KMS-11 (cell line): ENCODE results near the gene DHRS7.

ENCODE experiments used
- H2AFZ ChIP-seq: fragments of 200-600 bp; sonication (generic); 2 replicates; pipeline ENCODE4 v1.6.1; 2016; ENCODE audit warnings: antibody characterized with exemption, mixed run types, low read depth
- H3K27ac ChIP-seq: fragments of 200-600 bp; sonication (generic); 2 replicates; pipeline ENCODE4 v1.6.1; 2016; ENCODE audit warnings: mild to moderate bottlenecking, mixed run types
- H3K27me3 ChIP-seq: fragments of 200-600 bp; sonication (generic); 2 replicates; pipeline ENCODE4 v1.6.1; 2017; ENCODE audit warnings: mild to moderate bottlenecking, low read depth, mixed run types, moderate library complexity; ENCODE audit not compliant: insufficient read depth
- H3K36me3 ChIP-seq: fragments of 200-600 bp; sonication (generic); 2 replicates; pipeline ENCODE4 v1.6.1; 2017; ENCODE audit warnings: mild to moderate bottlenecking, mixed run types; ENCODE audit not compliant: insufficient read depth
- H3K4me1 ChIP-seq: fragments of 200-600 bp; sonication (generic); 2 replicates; pipeline ENCODE4 v1.6.1; 2016; ENCODE audit warnings: mild to moderate bottlenecking, low read depth, mixed run types; ENCODE audit not compliant: poor library complexity, severe bottlenecking
- H3K4me2 ChIP-seq: fragments of 200-600 bp; sonication (generic); 2 replicates; pipeline ENCODE4 v1.7.0; 2016; ENCODE audit warnings: mild to moderate bottlenecking, mixed run types
- H3K4me3 ChIP-seq: fragments of 200-600 bp; sonication (generic); IDR thresholded peaks from 2 replicates; pipeline ENCODE4 v1.6.1; 2017; ENCODE audit warnings: low read depth, low read length, mixed read lengths; ENCODE audit not compliant: insufficient read depth
- H3K79me2 ChIP-seq: fragments of 200-600 bp; sonication (generic); 2 replicates; pipeline ENCODE4 v1.6.1; 2016; ENCODE audit warnings: low read depth, mixed run types; ENCODE audit not compliant: insufficient read depth
- H3K9ac ChIP-seq: fragments of 200-600 bp; sonication (generic); 2 replicates; pipeline ENCODE4 v1.6.1; 2016; ENCODE audit warnings: mild to moderate bottlenecking, mixed run types
- H4K20me1 ChIP-seq: fragments of 200-600 bp; sonication (generic); 2 replicates; pipeline ENCODE4 v1.6.1; 2016; ENCODE audit warnings: mild to moderate bottlenecking, mixed run types; ENCODE audit not compliant: insufficient read depth
- TF ChIP-seq, protein P1 (sequence below): fragments of 200-600 bp; sonication (generic); conservative IDR thresholded peaks from 2 replicates; pipeline ENCODE4 v1.6.1; 2017; ENCODE audit warnings: low read depth, mild to moderate bottlenecking, antibody characterized with exemption, low read length, moderate library complexity, mixed read lengths

The DHRS7 gene

DNA sequence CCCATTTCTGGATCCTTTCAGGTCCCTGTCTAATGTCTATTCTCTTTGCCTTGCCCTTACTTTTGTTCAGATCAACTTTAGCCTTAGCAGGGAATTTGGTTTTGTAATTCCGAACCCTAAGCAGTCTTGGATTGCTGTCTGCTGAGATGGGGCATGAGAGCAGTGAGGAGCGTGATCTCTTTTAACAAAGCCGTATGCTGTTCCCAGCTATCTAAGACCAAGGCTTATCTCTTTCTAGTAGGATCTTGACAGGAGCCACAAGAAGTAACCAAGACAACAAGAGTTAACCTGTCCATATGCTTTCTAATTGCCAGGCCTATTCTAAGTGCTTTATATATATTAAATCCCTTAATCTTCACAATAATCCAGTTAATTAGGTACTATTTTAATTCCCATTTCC is 4.5 kb upstream of the DHRS7 start:
- TF ChIP-seq, protein P1, sequence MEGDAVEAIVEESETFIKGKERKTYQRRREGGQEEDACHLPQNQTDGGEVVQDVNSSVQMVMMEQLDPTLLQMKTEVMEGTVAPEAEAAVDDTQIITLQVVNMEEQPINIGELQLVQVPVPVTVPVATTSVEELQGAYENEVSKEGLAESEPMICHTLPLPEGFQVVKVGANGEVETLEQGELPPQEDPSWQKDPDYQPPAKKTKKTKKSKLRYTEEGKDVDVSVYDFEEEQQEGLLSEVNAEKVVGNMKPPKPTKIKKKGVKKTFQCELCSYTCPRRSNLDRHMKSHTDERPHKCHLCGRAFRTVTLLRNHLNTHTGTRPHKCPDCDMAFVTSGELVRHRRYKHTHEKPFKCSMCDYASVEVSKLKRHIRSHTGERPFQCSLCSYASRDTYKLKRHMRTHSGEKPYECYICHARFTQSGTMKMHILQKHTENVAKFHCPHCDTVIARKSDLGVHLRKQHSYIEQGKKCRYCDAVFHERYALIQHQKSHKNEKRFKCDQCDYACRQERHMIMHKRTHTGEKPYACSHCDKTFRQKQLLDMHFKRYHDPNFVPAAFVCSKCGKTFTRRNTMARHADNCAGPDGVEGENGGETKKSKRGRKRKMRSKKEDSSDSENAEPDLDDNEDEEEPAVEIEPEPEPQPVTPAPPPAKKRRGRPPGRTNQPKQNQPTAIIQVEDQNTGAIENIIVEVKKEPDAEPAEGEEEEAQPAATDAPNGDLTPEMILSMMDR: no peak
- Histone ChIP-seq H2AFZ (no peak overlapping the region), H3K9ac (no peak overlapping the region), H3K4me3 (no peak overlapping the region), H3K27ac (no peak overlapping the region), H3K36me3 (no peaks in the 10 kb centered on the region), H3K27me3 (no peaks in the 10 kb centered on the region), H4K20me1 (no peaks in the 10 kb centered on the region), H3K4me1 (peaks cover 12% of the 10 kb centered on the region), H3K79me2 (no peaks in the 10 kb centered on the region), H3K4me2 (no peak overlapping the region)

DNA sequence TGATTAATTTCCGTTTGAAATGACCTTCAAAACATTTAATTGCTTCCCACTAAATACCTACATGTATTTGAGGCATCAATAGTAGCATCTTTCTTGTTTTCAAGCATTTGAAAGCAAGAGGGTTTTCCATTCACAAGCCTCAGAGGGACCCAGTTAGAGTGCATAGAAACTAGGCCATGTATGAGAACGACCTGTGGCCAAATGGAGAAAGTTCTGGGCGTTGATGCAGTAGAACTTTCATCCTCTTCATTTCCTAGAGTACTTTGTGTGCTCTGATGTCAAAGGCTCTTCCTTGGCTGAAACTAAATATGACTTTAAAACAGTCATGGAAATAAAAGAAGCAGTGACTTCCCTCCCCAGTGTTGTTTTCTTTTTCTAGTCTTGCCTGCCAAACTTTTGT is 944 bp upstream of the DHRS7 start:
- H2AFZ ChIP-seq: peak overlapping the region; percentile 87; the same call in 1 of the 2 replicates
- no peak overlapping the region for H3K4me3 ChIP-seq
- no peaks in the 10 kb centered on the region for H3K79me2 ChIP-seq
- H4K20me1 ChIP-seq: no peaks in the 10 kb centered on the region
- no peaks in the 10 kb centered on the region for H3K36me3 ChIP-seq
- H3K27ac ChIP-seq: no peak overlapping the region; the same call in 1 of the 2 replicates
- H3K27me3 ChIP-seq: no peaks in the 10 kb centered on the region
- H3K4me2 ChIP-seq: peak overlapping the region; percentile 49; the same call in 1 of the 2 replicates
- TF ChIP-seq, protein P1: no peak
- H3K9ac ChIP-seq: no peak overlapping the region
- H3K4me1 ChIP-seq: peaks cover 31% of the 10 kb centered on the region

DNA sequence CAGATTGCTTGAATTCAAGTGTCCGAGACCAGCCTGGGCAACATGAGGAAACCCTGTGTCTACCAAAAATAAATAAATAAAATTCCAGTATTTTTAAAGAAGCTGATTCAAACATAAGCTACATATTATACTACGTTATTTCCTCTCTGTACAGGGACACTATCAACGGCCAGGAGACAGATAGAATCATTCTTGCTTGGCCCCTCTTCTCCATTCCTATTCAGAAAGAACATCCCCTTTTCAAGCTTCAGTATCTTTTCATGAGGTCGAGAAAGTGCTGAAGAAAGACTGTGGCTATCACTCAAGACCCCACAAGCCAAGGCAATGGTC is 314 bp upstream of the DHRS7 start:
- H3K9ac ChIP-seq: peak overlapping the region; percentile 52; the same call in 1 of the 2 replicates
- TF ChIP-seq, protein P1: no peak
- no peaks in the 10 kb centered on the region for H3K36me3 ChIP-seq
- peaks cover 32% of the 10 kb centered on the region for H3K4me1 ChIP-seq
- peak overlapping the region; percentile 70; the same call in 1 of the 2 replicates for H3K27ac ChIP-seq
- peak overlapping the region; percentile 49 for H3K4me2 ChIP-seq
- no peak overlapping the region for H3K4me3 ChIP-seq
- H2AFZ ChIP-seq: peak overlapping the region; percentile 87
- H3K27me3 ChIP-seq: no peaks in the 10 kb centered on the region
- H3K79me2 ChIP-seq: no peaks in the 10 kb centered on the region
- no peaks in the 10 kb centered on the region for H4K20me1 ChIP-seq

DNA sequence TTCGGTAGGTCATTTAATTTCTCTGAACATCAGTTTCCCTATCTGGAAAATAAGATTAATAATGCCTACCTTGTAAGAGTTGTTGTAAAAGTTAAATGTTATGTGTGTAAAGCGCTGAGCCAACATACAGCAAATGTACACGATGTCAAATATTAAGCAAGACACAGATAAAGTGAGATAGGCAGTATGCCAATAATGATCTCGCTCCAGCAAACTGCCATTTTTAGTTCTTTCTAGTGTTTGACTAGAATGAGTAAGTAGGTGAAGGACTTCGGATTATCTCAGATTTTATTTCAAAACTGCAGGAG is 840 bp downstream of the DHRS7 start:
- Histone ChIP-seq H3K9ac (peak overlapping the region; percentile 52; the same call in 1 of the 2 replicates), H4K20me1 (no peaks in the 10 kb centered on the region), H3K4me3 (no peak overlapping the region), H3K27me3 (no peaks in the 10 kb centered on the region), H2AFZ (peak overlapping the region; percentile 87), H3K79me2 (no peaks in the 10 kb centered on the region), H3K27ac (peak overlapping the region; percentile 70), H3K4me1 (peaks cover 32% of the 10 kb centered on the region), H3K4me2 (peak overlapping the region; percentile 96), H3K36me3 (no peaks in the 10 kb centered on the region)
- TF ChIP-seq, protein P1: no peak
